GM10248 (cell line): ENCODE results near the gene TBC1D5.

ENCODE experiments used
- CTCF ChIA-PET: fragments of 300-600 bp; sonication (Branson Sonifier 250); formaldehyde crosslinking; extraction: SDS; loops from one replicate; lab custom pipeline; 2021; ENCODE audit warnings: antibody characterized with exemption; lab: Yijun Ruan, JAX
- POLR2A ChIA-PET: fragments of 350-650 bp; sonication (Branson Sonifier 250); formaldehyde crosslinking; extraction: SDS; loops from one replicate; lab custom pipeline; 2020; ENCODE audit warnings: antibody characterized with exemption; lab: Yijun Ruan, JAX
- DNase-seq: peaks from one replicate; pipeline ENCODE4 v3.0.0; 2012; ENCODE audit errors: extremely low spot score
- TF ChIP-seq, protein P1 (sequence below): IDR thresholded peaks from 2 replicates; pipeline ENCODE4 v1.5.1; 2012; ENCODE audit warnings: mild to moderate bottlenecking, low read depth; ENCODE audit errors: extremely low read depth, missing control alignments, control extremely low read depth

The TBC1D5 gene

DNA sequence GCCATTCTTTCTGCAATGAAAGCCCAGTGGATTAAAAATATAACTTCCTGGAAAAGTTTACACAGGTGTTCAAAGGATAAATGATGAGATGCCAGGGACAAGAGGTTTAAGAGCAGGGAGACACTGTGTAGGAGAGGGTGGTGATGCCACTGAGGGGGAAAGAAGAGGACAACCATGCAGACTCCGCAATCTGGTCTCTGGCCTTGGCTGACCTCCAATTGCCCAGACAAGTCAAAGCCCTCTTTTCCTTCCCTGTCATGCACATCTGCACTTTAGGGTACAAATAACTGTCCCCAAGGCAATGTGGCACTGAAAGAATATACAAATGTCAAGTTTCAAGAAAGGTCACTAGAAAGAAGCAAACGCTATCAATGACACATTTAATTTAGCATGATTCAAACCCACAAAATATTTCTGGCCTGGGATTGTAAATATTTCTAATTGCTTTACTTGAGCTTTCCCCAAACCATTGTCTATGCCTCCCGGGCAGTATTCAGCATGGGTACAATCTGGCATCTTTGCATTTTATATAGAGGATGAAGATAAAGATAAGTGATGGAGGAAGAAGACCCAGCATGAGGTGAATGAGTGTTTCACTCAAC is 538.3 kb downstream of the TBC1D5 start:
- no peak for DNase-seq
- ChIA-PET POLR2A (no interaction called here), CTCF (no interaction called here)
- TF ChIP-seq, protein P1, sequence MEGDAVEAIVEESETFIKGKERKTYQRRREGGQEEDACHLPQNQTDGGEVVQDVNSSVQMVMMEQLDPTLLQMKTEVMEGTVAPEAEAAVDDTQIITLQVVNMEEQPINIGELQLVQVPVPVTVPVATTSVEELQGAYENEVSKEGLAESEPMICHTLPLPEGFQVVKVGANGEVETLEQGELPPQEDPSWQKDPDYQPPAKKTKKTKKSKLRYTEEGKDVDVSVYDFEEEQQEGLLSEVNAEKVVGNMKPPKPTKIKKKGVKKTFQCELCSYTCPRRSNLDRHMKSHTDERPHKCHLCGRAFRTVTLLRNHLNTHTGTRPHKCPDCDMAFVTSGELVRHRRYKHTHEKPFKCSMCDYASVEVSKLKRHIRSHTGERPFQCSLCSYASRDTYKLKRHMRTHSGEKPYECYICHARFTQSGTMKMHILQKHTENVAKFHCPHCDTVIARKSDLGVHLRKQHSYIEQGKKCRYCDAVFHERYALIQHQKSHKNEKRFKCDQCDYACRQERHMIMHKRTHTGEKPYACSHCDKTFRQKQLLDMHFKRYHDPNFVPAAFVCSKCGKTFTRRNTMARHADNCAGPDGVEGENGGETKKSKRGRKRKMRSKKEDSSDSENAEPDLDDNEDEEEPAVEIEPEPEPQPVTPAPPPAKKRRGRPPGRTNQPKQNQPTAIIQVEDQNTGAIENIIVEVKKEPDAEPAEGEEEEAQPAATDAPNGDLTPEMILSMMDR = no peak

GRCh38 chr3:17201538-17201937 is 540.9 kb downstream of the TBC1D5 start:
- DNase-seq = no peak
- TF ChIP-seq, protein P1 = no peak
- ChIA-PET POLR2A (no interaction called here), CTCF (no interaction called here)

DNA sequence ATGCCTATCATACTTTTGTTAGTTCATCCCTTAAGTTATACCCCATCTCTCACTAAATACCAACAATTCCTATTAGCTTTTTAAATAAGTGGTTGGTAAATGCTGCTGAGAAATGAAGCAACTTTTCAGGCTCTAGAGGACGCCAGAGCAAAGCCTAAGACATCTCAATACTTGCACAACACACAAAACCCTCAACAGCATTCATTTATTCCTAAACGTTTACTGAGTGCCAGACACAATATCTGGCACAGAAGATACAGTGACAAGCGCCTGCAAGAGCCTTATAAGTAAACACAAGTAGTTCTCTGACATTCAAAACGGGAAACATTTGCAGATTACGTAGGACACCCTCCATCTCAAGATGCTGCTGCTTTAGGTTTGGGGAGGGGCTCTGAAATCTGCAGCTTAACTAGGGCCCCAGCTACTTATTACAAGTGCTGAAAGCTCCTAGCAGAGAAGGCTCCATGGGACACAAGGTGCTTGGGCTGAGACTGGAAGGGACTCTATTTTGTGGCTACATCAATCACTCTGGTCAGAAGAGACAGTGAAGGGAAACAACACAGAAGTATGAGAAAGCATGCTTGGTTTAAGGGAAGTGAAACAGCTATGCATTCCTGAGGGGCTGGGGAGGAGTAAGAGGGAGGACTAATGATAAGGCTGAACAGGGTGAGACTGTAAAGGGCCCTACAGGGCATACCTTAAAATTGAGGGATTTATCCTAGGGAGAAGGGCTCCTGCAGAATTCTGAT is 546.4 kb downstream of the TBC1D5 start:
- ChIA-PET CTCF (interaction anchor here (0.7 to 3.0 kb wide), 13 partner anchors 9 to 906 kb away, joined by 3 to 16 read pairs (median 5); partner anchors contain the start of gene PLCL2), POLR2A (interaction anchor here (1.0 kb wide), 1 partner anchor 63 kb away, joined by 3 read pairs; no protein-coding TSS in a partner anchor)
- DNase-seq = peak; percentile 47
- TF ChIP-seq, protein P1 = peak; percentile 29

DNA sequence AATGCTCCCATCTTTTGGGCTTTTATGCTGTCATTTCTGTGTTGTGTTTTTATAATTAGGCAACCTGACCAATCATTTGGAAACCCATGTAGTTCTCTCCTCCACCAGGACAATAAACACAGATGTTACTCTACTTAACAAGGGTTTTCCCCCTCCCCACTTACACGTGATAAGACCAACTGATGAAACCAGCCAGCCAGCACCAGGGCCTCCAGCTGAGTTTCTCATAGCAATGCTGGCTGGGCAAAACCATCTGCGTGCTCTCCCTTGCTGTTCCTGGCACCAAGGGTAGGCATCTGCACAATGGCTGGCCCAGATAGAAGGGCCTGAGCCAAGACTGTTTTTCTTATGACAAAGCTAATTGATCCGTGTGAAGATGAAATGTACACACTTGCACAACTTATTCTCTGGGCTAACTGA is 547.2 kb downstream of the TBC1D5 start:
- DNase-seq = peak; percentile 65
- ChIA-PET POLR2A (no interaction called here), CTCF (interaction anchor here (0.7 to 3.0 kb wide), 11 partner anchors 12 to 905 kb away, joined by 3 to 16 read pairs (median 5); partner anchors contain the start of gene PLCL2)
- TF ChIP-seq, protein P1 = no peak

DNA sequence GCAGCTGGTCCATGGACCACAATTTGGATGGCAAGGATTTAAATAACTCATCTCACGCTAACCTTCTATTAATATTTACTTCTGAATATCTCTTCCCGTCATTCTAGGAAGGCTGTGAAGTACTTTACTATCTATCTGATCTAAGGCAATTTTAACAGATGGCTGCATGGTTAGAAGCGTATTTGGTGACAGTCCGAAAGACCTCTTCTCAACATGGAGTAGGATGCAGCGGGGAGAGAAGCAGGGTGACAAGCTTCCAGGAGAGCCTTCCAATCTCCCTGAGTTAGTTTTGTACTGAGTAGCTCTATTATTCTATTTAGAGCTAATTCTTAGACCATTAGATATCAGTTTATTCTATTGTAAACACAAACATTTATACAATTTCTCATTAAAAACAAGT is 548.3 kb downstream of the TBC1D5 start:
- TF ChIP-seq, protein P1 = no peak
- POLR2A ChIA-PET = no interaction called here
- CTCF ChIA-PET = interaction anchor here (1.1 to 3.0 kb wide), 7 partner anchors 12 to 38 kb away, joined by 3 to 16 read pairs (median 8); no protein-coding TSS in a partner anchor

DNA sequence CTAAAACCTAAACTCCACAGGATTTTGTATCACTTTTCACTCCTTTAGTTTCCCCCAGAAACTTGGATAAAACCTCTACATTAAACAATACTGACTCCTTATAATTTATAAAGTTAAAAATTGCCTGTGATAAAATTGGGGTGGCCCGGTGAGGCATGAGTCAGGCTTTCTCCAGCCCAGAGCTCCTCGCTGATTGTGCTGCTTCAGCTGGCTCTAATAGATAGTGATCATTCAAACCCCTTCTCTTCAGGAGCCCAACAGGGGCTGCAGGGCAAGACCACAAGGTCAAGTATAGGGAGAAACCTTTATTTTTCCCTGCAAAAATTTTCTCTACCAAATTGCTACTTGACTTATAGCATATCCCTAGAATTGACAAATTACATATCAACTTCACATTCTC is 549.4 kb downstream of the TBC1D5 start:
- POLR2A ChIA-PET = no interaction called here
- no peak for DNase-seq
- TF ChIP-seq, protein P1 = no peak
- CTCF ChIA-PET = interaction anchor here (1.1 to 2.6 kb wide), 3 partner anchors 11 to 18 kb away, joined by 4 to 8 read pairs (median 4); no protein-coding TSS in a partner anchor

More for the DNA sequence above, 548.3 kb downstream of the TBC1D5 start:
- no peak for DNase-seq
